Kidney epithelial cell (primary cell): ENCODE data around the gene NFX1. TPM values are rescaled to one million over a fixed set of nuclear protein-coding genes. Genes with fewer than 3 reads are reported as not detected.
"Not testable (repeated sequence)": the region's sequence is repeated elsewhere in the genome, so short reads cannot be mapped to it uniquely, and the experiment has no call there.

Experiments used
- DNase-seq: peaks from one replicate; pipeline ENCODE4 v3.0.0-alpha.2; 2010; ENCODE audit warnings: low read depth
- H3K27me3 ChIP-seq: 2 replicates; pipeline ENCODE4 v1.6.0; 2011; ENCODE audit warnings: low read length; ENCODE audit not compliant: control insufficient read depth, insufficient read depth
- H3K36me3 ChIP-seq: 2 replicates; pipeline ENCODE4 v1.5.1; 2011; ENCODE audit warnings: low read length; ENCODE audit not compliant: control insufficient read depth, insufficient read depth
- H3K4me3 ChIP-seq: 2 replicates; pipeline ENCODE4 v1.5.1; 2011; ENCODE audit warnings: low read depth, mild to moderate bottlenecking, control low read depth, low read length
- total RNA-seq: library from RNA; depleted of rRNA; stranded (reverse); fragments of >200 nt; gene quantifications from 2 replicates; pipeline ENCODE4 v1.2.3, GENCODE V29; 2015
- TF ChIP-seq, protein P1 (sequence below): IDR thresholded peaks from 2 replicates; pipeline ENCODE4 v1.5.1; 2011; ENCODE audit warnings: mild to moderate bottlenecking, moderate library complexity, low read length, control low read depth, inconsistent platforms; ENCODE audit not compliant: insufficient read depth, poor library complexity, severe bottlenecking

Gene NFX1
- total RNA-seq, 1 donor from 2014 or later, result 24.3 TPM

DNA sequence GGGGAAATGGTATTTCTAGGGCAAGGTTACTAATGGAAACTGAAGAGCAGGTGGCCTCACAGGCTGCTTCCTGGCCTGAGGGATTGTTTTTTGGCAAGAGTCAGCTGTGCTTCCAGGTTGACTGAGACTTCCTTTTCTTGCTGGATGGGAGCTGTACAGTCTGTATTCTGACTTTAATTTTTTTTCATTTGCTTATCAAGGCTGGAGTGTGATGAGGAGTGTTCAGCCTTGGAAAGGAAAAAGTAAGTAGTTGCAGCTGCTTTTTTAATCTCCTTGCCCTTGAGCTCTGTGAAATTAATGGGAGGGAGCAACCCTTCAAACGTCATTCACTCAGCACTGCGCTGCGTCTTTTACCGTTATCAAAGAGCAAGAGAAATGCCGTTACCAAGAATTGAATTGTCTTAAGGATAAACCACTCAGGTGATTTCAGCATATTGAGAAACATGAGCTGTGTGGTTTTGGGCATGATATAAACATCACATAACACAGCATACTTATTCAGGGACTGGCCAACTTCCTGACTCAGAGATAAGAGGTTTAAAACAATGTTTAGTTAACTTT lies 64.4 kb downstream of the NFX1 start:
- H3K36me3 ChIP-seq, result no peaks in the 10 kb centered on the region
- no peak overlapping the region for H3K4me3 ChIP-seq
- no peak for DNase-seq
- TF ChIP-seq, protein P1, sequence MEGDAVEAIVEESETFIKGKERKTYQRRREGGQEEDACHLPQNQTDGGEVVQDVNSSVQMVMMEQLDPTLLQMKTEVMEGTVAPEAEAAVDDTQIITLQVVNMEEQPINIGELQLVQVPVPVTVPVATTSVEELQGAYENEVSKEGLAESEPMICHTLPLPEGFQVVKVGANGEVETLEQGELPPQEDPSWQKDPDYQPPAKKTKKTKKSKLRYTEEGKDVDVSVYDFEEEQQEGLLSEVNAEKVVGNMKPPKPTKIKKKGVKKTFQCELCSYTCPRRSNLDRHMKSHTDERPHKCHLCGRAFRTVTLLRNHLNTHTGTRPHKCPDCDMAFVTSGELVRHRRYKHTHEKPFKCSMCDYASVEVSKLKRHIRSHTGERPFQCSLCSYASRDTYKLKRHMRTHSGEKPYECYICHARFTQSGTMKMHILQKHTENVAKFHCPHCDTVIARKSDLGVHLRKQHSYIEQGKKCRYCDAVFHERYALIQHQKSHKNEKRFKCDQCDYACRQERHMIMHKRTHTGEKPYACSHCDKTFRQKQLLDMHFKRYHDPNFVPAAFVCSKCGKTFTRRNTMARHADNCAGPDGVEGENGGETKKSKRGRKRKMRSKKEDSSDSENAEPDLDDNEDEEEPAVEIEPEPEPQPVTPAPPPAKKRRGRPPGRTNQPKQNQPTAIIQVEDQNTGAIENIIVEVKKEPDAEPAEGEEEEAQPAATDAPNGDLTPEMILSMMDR, result no peak
- no peaks in the 10 kb centered on the region for H3K27me3 ChIP-seq

DNA sequence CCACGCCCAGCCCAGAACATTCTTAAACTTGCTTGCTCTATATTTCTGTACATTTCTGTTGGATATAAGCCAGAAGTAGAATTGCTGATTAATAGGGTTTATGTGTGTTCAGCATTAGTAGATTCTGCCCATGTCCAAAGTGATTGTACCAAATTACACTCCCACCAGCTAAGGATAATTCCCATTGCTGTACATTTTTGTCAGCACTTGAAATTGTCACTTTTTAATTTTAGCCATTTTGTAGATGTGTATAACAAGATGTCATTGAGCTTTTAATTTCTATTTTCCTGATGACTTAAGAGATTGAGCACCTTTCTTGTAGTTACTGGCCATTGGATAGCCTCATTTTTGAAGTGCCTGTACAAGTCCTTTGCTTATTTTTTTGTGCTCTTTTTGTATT lies 65.6 kb downstream of the NFX1 start:
- TF ChIP-seq, protein P1, result no peak
- no peaks in the 10 kb centered on the region for H3K27me3 ChIP-seq
- H3K36me3 ChIP-seq, result no peaks in the 10 kb centered on the region
- H3K4me3 ChIP-seq, result no peak overlapping the region
- no peak for DNase-seq

DNA sequence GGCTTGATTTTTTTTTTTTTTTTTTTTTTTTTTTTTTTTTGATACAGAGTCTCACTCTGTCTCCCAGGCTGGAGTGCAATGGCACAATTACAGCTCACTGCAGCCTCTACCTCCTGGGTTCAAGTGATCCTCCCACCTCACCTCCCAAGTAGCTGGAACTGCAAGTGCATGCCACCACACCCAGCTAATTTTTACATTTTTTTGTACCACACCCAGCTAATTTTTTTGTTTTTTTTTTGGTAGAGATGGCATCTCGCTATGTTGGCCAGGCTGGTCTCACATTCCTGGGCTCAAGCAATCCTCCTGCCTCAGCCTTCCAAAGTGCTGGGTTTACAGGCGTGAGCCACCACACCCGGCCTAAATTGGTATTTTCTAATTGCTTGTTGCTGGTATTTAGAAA lies 68.3 kb downstream of the NFX1 start:
- H3K36me3 ChIP-seq, H3K4me3 ChIP-seq, DNase-seq, H3K27me3 ChIP-seq: not testable (repeated sequence)

DNA sequence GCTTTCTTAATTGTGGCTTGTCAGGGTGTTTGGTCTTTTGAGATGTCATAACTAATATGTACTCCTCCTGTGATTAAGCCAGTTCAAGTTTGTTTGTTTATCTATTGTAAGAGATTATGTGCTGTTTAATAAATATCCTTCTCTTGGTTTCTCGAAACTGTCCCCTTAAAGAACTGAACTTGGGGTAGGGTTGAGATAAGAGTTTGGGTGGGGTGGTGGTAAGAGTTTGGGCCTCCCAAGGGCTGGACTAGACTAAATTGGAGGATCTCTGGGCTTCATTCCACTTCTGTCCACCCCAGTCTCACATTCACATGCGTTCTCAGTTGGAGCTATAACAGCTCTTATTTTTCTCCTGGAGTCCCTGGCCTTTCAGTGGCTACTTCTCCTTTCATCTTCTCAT lies 73.8 kb downstream of the NFX1 start:
- Histone ChIP-seq H3K4me3 (no peak overlapping the region), H3K36me3 (peaks cover 4% of the 10 kb centered on the region), H3K27me3 (no peaks in the 10 kb centered on the region)
- TF ChIP-seq, protein P1, result no peak
- no peak for DNase-seq

DNA sequence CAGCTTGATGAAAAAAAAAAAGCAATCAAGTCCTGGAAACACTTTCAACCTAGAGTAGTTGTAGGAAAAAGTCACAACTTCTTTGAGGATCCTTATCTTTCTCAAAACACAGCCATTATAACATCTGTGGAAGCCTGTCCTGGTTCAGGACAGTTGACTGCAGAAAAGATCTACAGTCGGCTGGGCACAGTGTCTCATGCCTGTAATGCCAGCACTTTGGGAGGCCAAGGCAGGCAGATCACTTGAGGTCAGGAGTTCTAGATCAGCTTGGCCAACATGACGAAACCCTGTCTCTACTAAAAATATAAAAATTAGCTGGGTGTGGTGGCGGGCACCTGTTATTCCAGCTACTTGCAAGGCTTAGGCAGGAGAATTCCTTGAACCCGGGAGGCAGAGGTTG lies 74.5 kb downstream of the NFX1 start:
- not testable (repeated sequence) for DNase-seq, H3K36me3 ChIP-seq, H3K27me3 ChIP-seq, H3K4me3 ChIP-seq

DNA sequence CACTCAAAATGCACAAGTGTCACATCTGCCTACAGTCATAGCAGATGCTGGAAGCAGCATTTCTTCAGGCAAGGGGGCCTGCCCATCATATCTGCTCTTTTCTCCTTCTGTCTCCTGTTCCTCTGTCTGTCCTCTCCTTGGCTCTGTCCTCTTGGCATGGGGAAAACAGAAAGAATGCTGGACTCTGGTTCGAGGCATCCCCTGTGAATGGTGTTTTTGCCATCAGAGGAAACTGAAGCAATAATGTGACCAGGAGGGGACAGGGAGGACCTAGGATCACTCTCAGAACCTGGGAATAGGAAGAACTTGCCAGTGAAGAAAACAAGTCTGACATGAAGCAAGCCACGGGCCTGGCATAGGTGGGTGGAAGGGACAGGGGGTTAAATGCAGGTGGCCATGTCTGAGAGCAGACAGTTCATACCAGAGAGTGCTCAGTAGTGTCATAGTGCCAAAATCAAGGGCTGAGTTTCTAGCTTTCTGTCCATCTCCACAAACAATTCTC lies 76.7 kb downstream of the NFX1 start:
- Histone ChIP-seq H3K4me3 (no peak overlapping the region), H3K27me3 (no peaks in the 10 kb centered on the region), H3K36me3 (peaks cover 7% of the 10 kb centered on the region)
- TF ChIP-seq, protein P1, result no peak
- DNase-seq, result no peak

DNA sequence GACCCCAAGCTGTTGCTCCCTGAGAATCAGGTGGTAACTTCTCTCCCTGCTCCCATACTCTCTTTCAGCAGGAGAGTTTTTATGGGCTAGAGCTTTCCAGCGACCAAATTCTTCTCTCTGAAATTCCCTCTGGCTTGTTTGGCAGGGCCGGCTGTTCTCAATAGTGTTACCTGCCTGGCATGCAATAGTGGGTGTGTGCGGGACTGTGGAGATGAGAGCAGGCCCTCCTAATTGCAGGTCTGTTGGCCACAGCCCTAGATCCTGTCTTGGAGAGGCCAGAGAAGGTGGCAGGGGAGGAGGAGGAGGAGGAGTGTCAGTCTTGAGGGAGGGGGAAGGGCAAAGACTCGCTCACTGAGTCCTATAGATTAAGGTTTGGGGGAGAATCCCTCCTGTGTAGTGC lies 82.6 kb downstream of the NFX1 start:
- peaks cover 3% of the 10 kb centered on the region for H3K36me3 ChIP-seq
- no peak for DNase-seq
- no peak overlapping the region for H3K4me3 ChIP-seq
- H3K27me3 ChIP-seq, result no peaks in the 10 kb centered on the region
- TF ChIP-seq, protein P1, result no peak
